Central memory CD4-positive, alpha-beta T cell (primary cell): ENCODE measurements around the gene ELOB.

Experiments used
- DNase-seq: peaks from one replicate; pipeline ENCODE4 v3.0.0; 2022

Gene ELOB

DNA sequence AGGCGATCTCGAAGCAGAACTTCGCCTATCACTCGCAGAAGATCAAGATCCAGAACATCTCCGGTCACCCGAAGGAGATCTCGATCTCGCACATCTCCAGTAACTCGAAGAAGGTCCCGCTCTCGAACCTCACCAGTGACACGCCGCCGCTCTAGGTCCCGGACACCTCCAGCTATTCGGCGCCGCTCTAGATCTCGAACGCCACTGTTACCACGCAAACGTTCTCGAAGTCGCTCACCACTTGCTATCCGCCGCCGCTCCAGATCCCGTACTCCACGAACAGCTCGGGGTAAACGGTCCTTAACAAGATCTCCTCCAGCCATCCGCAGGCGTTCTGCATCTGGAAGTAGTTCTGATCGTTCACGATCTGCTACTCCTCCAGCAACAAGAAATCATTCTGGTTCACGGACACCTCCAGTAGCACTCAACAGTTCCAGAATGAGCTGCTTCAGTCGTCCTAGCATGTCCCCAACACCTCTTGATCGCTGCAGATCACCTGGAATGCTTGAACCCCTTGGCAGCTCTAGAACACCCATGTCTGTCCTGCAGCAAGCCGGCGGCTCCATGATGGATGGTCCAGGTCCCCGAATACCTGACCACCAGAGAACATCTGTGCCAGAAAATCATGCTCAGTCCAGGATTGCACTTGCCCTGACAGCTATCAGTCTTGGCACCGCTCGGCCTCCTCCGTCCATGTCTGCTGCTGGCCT is 10.5 kb downstream of the ELOB start:
- DNase-seq = no peak

DNA sequence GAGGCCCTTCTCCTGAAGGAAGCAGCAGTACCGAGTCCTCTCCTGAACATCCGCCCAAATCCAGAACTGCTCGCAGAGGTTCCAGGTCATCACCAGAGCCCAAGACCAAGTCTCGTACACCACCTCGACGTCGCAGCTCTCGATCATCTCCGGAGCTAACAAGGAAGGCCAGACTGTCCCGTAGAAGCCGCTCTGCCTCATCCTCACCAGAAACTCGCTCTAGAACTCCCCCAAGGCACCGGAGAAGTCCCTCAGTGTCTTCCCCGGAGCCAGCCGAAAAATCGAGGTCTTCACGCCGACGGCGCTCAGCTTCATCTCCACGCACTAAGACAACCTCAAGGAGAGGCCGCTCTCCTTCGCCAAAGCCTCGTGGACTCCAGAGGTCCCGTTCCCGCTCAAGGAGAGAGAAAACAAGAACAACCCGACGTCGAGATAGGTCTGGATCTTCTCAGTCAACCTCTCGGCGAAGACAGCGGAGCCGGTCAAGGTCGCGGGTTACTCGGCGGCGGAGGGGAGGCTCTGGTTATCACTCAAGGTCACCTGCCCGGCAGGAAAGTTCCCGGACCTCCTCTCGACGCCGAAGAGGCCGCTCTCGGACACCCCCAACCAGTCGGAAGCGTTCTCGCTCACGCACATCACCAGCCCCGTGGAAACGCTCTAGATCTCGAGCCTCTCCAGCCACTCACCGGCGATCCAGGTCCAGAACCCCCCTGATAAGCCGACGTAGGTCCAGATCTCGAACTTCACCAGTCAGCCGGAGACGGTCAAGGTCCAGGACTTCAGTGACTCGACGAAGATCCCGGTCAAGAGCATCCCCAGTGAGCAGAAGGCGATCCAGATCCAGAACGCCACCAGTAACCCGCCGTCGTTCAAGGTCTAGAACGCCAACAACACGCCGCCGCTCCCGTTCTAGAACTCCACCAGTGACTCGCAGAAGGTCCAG is 11.3 kb downstream of the ELOB start:
- no peak for DNase-seq

DNA sequence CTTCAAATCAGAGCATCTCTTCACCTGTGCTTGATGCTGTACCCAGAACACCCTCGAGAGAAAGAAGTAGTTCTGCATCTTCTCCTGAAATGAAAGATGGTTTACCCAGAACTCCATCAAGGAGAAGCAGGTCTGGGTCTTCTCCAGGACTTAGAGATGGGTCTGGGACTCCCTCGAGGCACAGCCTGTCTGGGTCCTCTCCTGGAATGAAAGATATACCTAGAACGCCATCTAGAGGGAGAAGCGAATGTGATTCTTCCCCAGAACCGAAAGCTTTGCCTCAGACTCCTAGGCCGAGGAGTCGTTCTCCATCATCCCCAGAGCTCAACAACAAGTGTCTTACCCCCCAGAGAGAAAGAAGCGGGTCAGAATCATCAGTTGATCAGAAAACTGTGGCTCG is 12.4 kb downstream of the ELOB start:
- no peak for DNase-seq

DNA sequence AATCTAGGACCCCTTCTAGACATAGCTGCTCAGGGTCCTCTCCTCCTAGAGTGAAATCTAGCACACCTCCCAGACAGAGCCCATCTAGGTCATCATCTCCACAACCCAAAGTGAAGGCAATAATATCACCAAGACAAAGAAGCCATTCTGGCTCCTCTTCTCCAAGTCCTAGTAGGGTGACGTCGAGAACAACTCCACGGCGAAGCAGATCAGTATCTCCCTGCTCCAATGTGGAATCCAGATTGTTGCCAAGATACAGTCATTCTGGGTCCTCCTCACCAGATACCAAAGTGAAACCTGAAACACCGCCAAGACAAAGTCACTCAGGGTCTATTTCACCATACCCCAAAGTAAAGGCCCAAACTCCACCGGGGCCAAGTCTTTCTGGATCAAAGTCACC is 13.9 kb downstream of the ELOB start:
- no peak for DNase-seq

DNA sequence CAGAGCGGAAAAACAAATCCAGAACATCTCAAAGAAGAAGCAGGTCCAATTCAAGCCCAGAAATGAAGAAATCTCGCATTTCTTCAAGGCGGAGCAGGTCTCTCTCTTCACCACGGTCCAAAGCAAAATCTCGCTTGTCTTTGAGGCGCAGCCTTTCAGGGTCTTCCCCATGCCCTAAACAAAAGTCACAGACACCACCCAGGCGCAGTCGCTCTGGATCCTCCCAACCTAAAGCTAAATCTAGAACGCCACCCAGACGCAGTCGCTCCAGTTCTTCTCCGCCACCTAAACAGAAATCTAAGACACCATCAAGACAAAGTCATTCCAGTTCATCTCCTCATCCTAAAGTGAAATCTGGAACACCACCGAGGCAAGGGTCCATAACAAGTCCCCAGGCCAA is 14.4 kb downstream of the ELOB start:
- DNase-seq = no peak

DNA sequence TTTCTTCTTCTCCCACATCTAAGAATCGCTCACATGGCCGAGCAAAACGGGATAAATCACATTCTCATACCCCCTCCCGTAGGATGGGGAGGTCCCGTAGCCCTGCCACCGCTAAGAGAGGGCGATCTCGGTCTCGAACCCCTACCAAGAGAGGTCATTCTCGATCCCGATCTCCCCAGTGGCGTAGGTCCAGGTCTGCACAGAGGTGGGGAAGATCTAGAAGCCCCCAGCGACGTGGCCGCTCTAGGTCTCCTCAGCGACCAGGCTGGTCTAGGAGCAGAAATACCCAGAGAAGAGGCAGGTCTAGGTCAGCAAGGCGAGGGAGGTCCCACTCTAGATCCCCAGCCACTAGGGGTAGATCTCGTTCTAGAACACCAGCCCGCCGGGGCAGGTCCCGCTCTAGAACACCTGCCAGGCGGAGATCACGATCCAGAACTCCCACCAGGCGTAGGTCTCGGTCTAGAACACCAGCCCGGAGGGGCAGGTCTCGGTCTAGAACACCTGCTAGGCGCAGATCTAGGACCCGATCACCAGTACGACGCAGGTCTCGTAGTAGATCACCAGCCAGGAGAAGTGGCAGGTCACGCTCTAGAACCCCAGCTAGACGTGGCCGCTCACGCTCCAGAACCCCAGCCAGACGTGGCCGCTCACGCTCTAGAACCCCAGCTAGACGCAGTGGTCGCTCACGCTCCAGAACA is 15.0 kb downstream of the ELOB start:
- no peak for DNase-seq

DNA sequence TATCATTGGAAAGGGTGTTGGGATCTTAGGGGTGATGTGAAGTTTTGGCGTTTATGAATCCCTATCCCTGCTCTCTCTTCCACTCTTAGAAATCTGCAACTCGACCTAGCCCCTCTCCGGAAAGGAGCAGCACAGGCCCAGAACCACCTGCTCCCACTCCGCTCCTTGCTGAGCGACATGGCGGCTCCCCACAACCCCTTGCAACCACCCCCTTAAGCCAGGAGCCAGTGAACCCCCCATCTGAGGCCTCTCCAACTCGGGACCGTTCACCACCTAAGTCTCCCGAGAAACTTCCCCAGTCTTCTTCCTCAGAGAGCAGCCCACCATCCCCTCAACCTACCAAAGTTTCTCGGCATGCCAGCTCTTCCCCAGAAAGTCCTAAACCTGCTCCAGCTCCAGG is 15.6 kb downstream of the ELOB start:
- DNase-seq = no peak

DNA sequence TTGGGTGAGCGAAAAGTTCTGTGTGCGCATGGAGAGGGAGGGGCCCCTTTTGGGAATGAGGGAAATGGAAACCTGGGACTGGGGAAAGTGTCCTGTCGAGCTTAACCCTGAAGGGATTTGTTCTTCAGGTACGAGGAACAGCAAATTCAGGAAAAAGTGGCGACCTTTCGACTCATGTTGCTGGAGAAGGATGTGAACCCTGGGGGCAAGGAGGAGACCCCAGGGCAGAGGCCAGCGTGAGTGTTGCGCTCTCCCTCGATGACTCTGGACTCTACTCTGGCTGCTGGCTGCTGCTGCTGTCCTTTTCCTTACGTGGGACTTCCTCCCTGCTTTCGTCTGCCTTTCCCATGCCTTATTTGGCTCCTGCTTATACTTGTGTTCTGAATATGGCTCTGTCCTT is 19.7 kb downstream of the ELOB start:
- DNase-seq = no peak

DNA sequence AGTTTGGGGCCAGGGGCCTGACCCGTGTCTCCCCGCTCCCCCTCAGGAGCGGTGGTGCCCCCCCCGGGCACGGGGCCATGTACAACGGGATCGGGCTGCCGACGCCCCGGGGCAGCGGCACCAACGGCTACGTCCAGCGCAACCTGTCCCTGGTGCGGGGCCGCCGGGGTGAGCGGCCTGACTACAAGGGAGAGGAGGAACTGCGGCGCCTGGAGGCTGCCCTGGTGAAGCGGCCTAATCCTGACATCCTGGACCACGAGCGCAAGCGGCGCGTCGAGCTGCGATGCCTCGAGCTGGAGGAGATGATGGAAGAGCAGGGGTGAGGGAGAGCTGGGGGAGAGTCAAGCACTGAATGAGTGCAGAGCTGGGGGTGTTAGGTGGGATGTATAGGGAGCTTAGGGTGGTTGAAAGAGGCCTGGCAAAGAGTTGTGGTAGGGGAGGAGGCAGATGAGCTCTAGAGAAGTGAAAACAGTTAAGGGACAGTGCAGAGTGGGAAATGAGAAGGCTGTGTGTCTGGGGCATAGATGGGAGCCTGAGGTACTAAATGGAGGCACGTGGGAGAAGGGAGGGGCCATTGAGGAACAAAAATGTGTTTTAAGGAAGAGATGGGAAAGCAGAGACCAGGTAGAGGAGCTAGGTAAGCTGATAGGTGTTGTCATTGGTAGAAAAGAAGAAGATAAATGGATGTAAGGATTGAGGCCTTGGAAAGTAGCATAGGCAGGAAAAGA is 20.6 kb downstream of the ELOB start:
- DNase-seq = no peak

DNA sequence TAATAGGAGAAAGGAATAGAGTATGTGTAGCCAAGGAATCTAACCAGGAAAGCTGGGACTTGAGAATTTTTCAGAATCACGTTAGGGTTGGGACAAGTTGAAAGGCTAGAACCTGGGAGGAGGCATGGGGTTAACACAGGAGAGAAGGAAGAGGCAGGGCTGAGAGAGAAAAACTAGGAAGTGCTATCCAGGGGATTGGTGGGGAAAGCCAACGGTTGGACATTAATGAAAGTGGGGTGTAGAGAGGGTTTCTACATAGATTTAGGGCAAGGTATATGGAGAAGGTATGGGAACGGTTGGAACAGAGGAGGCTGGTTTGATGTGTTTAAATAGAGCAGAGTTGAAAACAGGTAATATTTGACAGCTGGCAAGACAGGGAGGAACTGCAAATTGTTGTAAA is 21.9 kb downstream of the ELOB start:
- no peak for DNase-seq

DNA sequence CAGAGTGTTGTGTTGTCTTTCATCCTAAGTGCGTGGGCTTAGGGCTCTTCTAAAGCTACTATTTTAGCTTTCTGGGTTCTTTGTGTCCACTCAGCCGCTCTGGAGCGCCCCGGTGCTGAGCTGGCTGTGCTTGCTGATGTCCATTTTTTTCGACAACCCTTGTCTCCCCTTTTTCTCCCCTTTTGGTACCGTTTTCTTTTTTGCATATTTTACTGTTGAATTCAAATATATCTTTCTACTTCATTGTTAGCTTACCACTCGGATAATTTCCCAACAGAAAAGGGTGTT is 23.4 kb downstream of the ELOB start:
- no peak for DNase-seq

DNA sequence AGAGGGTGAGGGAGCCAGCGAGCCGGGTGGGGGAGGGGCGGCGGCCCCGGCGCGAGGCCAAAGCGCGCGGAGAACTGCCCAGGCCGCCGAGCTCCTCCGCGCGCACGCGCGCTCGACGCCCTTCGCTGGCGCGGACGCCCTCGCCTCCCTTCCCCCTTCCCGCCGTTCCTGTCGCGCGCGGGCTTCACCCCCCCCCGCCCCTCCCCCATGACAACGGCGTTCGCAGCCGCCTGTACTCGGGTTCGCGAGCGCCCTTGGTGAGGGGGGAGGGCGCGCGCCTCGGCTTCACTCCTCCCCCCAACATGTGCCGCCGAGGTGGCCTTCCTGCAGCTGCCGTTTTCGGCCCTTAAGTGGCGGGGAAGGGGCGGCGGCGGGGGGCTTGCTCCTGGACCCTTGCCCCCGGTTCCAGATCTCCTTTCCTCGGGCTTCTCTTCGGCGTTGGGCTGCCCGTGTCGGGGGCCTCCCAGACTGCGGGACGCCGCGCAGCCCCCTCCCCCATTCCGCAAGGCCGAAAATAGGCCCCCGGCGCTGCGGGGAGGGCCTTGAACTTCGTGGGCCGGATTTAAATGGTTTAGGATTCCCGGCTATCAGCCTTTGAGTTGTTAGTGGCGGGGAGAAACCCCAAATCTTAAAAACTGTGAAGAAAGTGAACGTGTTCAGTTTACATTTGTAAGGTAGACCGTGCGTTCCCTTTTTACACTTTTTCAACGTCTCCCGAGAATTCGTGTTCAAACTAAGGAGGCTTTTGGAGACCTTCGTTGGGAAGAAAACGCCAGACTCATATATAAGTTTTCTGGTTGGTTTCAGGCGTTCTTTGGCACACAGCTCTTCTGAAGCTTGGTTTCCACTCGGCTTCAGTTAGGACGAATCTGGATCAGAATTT is 24.0 kb downstream of the ELOB start:
- no peak for DNase-seq

DNA sequence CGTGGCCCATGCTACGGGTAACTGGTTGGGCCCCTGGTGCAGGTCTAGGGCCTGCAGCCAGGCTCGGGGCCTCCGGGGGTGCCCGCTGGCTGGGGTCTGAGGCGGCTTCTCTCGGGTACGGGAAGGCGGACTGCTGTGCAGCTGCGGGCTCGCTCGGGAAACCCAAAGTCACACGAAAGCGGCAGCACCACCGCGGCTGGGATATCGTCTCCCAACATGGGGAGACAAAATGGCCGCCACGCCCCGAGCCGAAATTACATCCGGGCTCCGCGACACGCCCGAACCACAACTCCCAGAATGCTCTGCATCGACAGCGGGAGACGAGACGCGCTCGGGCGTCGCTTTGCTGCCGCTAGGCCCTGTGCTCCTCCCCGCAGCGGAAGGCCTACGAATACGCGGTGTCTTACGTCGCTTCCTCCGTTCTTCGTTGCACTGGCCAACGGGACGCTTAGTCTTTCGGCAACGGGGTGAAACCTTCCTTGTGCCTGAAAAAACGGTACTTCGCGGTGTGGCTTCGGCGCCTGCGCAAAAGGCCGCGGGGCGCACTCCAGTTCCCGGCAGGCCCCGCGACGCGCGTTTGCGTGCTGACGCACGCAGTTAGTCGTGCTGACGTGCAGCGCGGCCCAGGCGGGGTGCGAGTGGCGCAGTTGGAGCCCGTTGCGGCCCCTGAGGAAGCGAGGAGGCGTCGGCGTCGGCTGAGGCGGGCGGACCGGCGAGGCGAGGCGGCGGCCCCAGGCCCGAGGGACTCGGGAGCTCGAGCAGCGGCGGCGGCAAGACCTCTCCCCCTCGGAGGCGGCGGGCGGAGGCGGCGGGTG is 24.8 kb downstream of the ELOB start, which contains the start of gene SRRM2:
TSS of gene SRRM2 (plus strand) at position 604 of the 815 bp plus-strand sequence. CDS start 3,727 bp downstream, outside the sequence.
- DNase-seq = peak; percentile 94

DNA sequence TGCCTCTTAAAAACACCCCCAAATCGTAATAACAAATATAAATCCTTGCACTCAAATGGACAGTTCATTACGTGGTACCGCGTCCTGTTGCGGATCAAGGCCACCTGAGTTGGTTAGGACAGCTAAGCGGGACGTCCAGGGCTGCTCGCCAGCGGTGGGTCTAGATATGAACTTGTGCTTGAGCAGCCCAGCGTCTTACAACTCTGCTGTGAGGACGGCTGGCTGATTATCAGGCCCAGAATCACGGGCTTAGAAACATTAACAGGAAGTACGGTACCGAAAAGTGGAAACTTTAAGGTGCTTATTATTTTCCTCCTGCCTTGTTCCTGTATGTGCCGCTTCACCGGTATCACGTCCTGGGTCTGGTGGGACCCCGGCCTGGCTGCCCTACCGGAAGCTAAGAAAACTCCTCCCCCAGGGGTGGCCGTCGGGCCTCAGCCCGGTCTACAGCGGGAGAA is 25.5 kb downstream of the ELOB start:
- no peak for DNase-seq

DNA sequence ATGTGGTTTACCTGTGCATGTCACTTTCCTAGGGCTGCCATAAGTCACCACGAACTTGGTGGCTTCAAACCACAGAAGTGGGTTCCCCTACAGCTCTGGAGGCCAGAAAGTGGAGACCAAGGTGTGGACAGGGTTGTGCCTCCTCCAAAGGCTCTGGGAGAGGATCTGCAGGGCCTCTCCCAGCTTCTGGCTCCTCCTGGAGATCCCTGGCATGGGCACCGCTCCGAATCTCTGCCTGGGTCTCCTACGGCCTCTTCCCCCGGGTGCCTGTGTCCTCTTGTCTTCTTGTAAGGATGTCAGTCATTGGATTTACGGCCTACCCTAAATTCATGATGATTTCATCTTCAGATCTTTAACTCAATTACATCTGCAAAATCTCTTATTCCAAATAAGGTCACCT is 27.1 kb downstream of the ELOB start:
- no peak for DNase-seq

DNA sequence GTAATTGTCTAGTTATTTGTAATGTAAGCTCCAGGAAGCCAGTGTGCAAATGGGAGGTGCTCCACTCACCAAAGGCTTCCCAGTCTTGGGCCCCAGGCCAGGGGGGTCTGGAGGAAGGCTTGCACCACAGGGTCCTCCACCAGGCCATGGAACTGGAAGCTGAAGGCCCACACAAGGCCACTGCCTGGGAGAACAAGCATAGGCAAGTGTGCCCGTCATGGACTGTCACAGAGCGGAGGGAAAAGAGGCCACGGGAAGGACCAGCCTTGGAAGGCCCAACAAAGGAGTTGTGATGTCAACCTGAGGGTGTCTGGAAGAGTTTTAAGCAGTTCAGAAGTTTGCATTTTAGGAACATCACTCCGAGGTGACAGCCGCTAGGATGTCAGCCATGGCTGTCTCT is 27.6 kb downstream of the ELOB start:
- DNase-seq = no peak

DNA sequence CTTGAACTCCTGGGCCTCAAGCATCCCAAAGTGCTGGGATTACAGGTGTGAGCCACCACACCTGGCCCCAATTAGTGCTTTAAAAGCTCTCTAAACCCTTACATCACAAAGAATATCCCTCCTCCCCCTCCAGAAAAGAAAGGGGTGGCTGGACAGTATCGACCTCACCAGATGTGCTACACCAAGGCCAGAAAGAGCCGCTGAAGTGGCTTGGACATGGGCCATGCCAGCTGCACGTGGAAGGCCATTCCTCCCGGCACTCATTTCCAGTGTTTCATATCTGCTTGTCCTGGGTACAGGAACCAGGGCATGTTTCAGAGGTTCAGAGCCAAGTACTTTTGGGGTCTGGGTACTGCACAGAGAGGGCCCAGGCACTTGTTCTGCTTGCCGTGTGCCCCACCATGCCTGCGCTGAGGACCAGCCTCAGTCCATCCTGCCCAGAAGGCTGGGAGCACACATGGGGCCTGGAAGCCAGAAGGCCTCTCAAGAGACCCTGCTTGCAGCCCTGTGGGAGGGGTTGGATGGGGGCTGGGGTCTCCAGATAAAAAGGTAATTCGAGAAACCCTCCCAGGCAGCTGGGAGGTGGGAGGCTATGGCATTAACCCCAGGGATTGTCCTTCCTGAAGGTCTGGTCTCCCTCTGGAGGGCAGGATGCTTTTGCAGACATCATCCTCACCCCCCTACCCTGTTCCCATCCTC is 28.2 kb downstream of the ELOB start:
- DNase-seq = no peak

DNA sequence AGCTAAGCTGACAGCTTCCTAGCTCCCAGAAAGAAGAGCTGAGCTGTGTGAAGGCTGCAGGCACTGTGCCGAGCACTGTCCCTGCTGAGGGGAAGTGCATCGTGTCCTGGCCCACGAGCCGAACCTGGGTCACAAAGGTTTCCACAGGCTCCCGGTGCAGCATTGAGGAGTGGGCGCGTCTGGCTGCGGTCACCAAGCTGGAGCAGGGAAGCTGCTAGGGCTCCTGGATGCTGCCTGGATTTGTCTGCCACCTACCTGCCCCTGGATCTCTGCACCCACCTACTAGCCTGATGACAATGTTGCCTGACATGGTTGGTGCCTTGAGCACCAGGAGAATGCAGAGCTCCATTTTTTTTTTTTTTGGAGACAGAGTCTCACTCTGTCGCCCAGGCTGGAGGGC is 31.1 kb downstream of the ELOB start:
- no peak for DNase-seq

DNA sequence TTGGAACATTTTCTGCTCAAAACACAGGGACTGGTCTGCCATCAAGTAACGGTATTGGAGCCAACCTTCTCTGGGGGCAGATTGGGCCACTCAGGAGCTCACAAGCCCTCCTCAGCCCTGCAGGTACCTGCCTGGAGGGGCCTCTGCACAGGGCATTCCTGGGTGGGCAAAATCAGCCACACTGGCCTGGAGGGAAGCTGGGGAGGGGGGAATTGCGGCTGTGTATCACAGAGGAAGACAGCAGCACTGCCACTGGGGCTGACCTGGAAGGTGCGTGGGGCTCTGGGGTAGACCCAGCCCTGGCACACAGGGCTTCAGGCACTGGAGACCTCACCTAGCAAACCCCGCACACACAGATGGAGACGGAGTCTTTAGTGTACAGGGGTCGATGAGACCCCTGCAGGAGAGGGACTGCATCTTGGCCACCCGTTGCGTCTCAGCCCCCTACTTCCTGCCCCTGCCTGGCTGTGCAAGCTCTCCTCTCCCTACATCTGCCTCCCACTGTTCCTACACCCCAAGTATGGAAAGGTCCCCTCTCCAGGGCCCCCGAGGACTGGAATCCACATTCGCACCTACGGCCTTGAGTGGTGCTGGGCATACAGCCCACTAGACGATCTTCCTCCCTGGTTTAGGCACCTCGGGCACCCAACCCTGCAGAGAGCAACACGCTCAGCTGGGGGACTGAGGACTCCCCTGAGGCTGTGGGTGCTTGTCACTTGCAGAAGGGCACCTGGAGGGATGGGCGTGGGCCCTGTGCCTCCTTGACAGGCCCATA is 31.8 kb downstream of the ELOB start:
- no peak for DNase-seq

DNA sequence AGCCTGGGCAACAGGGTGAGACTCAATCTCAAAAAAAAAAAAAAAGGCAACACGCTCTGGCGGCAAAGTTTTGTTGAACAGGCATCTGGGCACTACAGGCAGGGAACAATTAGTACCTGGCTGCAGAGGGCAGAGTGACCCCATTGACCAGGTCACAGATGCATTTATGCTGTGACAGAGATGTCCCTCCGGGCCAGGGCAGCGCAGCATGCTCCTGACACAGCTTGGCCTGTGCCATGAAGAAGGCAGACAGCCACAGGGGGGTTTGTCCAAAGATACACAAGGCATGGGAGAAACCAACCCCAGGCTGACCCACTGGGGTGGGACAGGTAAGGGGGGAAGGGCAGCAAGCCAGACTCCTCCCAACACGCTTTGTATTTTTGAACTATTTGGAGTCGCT is 32.4 kb downstream of the ELOB start:
- DNase-seq = no peak
